GM21737 (cell line): ENCODE data around the gene FAM53A.

Experiments
- ATAC-seq: cut with Tn5 transposase; IDR thresholded peaks from one replicate; pipeline ENCODE4 v1.9.1; 2021; ENCODE audit warnings: mild to moderate bottlenecking, moderate library complexity; ENCODE audit not compliant: unreplicated experiment

The FAM53A gene

DNA sequence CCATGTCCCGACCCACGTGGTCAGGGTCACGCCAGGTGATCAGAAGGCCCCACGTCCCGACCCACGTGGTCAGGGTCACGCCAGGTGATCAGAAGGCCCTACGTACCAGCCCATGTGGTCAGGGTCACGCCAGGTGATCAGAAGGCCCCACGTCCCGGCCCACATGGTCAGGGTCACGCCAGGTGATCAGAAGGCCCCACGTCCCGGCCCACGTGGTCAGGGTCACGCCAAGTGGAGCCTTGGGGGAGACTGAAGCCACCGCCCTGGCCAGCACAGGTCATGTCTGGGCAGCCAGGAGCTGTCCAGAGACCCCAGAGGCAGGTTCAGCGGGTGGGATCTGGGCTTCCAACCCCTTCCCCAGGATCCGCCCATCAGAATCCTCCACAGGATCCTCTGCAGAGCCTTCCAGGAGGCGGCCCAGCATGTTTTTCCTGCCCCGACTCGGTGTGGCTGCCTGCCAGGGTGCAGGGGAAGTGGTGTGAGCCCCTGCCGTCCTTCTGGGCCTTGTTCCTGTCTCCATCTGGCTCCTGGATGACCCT lies 58.4 kb downstream of the FAM53A start:
- no peak for ATAC-seq

DNA sequence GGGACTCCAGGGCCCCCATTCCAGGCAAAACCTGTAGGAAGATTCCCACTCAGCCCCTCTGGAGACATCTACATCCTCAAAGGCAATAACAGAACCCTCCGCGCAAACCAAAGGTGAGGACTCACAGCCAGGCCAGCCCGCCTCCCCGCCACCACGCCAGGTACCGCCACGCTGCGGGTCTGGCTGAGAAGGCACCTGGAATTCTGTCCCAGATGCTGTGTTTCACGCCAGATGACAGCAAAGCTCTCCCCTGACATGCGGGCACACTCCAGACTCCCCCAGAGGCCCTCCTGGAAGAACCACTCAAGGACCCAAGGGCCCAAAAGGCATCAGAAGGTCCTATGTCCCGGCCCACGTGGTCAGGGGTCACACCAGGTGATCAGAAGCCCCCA lies 59.6 kb downstream of the FAM53A start:
- ATAC-seq: no peak

DNA sequence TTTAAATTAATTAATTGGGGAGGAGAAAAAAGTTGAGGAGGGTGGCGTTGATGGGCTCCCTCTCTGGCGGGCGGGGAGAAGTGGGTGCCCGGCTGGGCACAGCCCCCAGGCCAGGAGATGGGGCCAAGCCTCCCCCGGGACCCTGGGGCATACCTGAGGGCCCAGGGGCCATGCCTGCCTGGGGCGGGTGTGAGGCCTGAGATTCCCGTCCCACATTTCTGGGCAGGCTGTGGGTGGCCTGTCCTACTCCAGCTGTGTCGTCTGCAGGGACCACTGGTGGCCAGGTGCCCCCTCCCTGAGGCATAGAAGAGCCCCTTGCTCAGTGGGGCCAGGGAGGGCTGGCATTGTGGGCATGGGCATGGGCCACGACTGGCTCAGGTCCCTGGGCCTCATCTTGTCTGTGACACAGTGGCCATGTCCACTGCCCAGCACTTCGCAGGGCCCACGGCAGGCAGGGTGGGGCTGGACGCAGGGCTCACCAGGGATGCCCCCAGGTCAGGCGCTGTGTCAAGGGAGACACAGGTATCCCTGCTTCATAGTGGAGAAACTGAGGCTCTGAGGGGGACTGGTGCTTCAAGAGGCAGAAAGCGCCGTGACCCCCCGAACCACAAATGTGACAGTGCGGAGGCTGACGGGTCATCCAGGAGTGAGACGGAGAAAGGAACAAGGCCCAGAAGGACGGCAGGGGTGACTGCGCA lies 60.1 kb downstream of the FAM53A start:
- ATAC-seq: no peak

DNA sequence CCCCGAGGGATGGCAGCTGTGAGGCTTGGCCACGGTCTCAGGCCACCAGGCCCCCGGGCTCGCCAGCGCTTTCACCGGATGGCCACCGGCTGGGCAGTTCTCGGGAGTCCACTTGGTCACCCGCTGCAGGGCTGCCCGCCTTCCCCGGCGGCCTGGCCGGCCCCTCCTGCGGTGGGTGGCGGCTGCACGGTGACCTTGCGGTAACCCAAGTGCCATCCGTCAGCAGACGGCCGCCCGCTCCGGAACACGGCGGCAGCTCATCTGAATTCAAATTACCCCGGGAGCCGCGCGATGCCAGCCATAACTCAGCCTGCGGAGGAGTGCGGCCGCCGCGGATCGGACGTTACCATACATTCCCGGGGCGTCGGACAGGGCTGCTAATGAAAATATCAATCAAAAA lies 60.7 kb downstream of the FAM53A start:
- ATAC-seq: no peak

DNA sequence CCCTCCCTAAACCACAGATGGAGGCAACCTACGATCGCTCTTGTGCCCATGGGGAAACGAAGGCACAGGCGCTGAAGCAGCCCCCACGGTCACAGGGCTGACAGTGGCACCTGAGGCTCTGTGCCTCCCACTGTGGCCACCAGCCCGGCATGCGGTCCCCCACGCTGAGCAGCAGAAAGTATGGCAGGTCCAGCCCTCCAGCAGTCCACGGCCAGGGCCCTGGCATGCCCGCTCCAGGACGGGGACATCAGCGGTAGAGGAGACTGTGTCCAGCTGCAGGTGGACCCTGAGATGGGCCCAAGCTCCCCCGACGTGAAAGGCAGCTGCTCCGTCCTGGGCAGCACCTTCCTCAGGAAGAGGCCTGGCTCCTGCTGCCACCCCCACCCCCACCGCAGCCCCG lies 61.2 kb downstream of the FAM53A start:
- no peak for ATAC-seq

DNA sequence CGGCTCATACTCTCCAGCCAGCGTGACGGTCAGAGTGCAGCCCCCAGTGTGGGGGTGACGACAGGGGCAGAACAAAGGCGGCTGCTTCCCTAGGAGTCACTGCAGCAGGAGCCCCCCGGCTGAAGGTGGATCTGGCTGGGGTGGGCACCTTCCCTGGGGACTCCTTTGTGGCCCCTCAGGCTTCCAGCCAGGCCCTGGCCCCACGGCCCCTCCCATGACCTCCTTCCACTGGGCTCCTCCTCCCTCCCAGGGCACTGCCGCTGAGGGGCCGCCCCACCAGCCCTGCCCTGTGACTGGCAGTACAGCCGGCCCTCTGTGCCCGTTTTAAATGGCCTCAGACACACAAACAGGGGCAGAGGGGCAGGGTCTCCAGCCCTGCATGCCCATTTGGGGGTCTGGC lies 61.9 kb downstream of the FAM53A start:
- no peak for ATAC-seq

DNA sequence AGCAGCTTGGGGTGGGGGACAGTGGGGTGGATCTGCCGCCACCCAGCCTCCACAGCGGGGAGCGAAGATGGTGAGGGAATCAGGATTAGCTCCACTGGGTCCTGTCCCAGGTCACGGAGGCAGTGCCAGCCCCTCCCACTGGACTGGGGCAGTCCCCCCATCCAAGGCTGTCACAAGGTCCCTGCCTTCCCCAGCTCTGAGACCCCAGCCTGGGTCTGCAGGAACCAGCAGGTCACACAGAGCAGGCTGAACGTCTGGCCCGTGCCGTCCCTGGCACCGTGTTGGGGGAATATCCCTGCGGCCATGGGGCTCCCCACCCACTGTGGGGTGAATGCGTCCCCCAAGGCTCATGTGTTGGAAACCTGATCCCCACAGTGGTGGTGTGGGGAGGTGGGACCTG lies 62.6 kb downstream of the FAM53A start:
- ATAC-seq: no peak

DNA sequence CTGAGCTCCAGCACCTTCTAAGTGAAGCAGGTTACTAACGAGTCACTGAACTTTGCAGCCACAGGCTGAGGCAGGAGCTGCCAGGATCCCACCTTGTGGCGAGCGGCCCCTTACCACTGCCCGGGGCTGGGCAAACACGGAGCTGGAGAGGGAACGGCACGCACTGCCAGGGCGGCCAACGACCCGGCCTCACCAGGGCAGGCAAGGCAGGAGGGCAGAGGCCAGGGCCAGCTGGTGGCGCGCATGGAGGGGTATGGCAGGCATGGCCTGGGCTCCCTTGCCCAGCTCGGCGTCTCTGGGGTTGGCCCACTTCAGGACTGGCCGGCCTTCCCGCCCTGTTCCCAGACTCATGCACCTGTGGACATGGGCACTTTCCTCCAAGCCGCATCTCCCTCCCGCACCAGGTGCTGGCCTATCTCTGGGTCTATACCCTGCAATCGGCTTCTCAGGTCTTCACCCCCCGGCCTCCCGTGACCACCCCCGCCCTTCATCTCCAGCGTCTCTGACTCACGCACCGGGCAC lies 64.9 kb downstream of the FAM53A start:
- ATAC-seq: no peak

DNA sequence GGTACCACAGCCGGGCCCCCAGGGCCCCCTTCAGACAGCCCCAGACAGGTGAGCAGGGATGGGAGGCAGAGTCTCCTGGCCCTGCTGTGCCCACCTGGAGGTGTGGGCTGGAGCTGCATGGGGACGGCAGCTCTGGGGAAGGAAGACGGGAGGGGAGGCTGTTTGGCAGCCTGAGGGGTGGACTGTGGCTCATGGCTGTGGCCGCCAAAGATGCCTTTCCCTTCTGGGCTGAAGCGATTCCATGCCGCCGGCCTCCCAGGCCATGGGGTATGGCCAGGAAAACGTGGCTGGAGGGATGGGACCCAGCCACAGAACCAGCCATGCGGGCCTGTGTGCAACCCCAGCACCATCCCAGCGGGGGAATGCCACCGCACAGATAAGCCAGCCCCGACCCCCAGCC lies 65.7 kb downstream of the FAM53A start:
- no peak for ATAC-seq

DNA sequence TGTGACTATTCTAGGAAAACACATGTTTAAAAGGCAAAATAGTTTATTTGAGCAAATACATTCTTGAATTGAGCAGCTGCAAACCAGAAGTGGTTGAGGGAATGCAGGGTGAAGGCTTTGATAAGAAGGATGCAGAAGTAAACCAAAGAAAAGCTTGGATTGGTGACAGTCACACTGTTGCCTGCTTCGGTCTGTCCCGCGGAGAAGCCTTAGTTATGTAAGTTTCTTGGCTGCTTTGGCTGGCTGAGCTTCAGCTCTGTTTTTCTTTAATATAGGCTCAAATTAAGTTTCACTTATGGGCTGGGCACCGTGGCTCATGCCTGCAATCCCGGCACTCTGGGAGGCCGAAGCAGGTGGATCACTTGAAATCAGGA lies 67.6 kb downstream of the FAM53A start:
- ATAC-seq: no peak

DNA sequence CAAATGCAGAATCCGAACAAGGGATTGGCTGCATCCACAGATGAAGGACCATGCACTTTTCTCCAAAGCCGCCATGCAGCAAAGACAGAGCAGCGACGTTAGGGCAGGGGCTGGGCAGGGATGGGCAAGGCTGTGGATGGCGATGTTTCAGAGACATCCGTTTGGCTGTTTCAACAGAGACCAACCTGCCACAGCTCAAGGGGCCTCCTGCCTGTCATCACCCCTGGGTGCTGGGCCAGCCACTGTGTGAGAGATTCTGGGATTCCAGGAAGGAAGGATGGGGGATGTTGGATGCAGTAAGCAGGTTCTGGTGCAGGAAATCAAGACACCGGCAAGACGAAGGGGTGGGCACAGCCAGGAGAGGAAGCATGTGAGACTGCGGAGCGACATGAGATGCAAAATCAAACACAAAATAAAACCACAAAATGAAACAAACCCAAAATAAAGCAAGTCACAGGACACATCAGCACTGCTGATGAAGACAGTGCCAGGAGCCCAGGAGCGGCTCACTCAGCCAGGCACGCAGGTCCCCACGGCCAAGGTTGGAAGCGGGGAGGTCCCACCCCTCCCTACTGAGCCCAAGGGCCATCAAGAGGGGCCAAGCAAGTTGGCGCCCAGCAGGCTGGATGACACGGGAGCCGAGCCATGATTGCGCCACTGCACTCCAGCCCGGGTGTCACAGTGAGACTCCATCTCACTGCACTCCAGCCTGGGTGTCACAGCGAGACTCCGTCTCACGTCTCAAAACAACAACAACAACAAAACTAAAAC lies 68.1 kb downstream of the FAM53A start:
- ATAC-seq: no peak

DNA sequence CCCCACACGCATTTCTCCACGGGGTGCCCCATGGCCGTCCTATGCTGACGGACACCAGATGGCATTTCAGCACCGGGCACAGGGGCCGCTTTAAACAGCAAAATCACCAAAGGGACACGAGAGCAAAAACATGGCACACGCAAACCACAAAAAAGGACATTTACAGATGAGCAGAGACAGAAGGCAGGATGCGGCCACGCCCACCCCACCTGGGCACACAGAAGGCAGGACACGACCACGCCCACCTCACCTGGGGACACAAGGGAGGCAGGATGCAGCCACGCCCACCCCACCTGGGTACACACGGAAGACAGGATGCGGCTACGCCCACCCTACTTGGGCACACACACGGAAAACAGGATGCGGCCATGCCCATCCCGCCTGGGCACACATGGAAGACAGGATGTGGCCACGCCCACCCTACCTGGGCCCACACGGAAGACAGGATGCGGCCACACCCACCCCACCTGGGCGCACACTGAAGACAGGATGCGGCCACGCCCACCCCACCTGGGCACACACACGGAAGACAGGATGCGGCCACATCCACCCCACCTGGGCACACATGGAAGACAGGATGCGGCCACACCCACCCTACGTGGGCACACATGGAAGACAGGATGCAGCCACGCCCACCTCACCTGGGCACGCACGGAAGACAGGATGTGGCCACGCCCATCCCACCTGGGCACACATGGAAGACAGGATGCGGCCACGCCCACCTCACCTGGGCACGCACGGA lies 69.1 kb downstream of the FAM53A start:
- no peak for ATAC-seq

DNA sequence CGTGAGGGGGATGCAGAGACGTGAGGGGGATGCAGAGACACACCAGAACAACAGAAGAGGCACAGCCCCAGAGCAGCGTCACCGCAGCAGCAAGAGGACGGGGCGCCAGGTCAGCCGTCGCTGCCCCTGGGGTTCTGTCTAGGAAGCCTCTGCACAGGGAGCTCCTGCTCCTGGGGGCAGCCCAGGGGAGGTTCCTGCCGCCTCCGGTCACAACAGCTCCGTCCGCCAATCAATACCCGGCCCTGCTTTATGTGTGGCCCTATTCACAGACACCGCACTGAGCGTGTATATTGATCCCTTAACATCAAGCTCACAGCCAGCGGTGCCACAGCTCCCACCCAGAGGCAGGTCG lies 69.6 kb downstream of the FAM53A start:
- ATAC-seq: no peak

DNA sequence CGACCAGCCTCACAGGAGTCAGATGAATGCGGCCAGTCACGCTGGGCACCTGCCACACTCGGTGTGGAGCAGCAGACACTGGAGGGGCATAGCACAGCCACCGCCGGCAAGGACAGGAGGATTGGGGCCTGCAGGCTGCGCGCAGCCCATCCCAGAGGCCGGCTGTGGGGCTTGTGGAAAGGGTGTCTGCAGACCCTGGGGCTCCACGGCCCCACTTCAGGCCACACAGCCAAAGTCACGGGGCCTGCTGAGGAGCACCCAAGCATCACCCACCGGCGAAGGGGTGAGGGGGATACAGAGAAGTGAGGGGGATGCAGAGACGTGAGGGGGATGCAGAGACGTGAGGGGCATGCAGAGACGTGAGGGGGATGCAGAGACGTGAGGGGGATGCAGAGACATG lies 70.1 kb downstream of the FAM53A start:
- ATAC-seq: no peak

DNA sequence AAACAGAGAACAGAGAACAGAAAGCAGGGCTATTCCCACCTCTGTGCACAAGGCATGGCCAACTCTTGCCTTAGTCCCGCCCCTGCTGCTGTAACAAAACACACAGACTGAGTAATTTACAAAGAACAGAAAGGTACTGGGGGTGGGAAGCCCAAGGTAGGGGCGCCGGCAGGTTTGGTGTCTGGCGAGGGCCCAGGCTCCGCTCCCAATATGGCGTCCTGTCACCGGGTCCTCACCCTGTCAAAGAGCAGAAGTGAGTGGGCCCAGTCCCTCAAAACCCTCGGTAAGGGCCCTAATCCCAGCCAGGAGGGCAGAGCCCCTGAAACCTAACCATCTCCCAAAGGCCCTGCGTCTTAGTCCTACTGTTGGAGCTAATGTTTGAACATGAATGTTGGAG lies 71.0 kb downstream of the FAM53A start:
- no peak for ATAC-seq

DNA sequence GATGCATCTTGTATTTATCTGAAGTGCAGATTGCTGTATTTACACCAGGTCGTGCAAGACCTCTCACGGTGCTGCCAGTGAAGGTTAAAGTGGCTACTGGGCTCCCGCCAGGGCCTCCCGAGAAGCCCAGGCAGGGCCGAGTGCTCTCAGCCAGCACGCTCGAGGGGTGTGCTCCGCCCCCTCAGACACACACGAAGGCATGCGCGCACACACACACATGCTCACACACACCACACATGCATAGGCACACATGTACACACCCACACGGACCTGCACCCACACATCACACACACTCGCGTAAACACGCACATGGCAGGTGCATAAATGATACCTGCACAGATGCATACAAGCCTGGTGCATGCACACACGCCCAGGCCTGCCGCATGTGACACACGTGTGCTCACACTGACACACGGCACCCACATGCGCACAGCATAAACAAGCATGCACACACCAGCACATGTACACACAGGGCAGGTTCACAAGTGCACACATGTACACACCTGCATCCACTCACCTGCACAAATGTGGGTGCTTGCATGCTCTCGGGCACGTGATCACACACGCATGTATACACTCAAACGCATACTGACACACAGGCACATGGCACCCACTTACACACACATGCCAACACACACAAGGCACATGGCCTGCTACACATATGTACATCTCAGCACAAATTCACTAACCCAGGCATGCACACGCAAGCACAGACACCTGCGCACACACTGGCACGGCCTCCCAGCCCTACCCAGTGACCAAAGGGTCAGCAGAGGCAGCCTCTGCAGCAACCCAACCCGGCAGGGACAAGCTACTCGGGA lies 71.6 kb downstream of the FAM53A start:
- no peak for ATAC-seq

DNA sequence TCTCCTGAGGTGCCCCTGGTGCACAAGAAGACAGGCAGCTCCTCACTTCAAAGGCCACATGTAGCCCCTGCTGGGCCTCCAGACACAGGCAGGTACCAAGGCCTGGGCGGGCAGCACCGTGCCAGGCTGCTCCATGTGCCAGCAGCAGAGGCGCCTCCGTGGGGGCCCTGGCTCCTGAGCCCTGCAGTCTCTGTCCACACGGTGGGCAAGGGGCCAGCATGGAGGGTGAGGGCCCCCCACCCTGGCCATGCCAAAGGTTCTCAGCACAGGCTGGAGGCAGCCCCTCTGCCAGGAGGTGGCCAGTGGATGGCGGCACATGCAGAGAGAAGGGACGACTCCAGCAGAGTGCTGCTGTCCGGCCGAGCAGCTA lies 72.6 kb downstream of the FAM53A start:
- no peak for ATAC-seq

DNA sequence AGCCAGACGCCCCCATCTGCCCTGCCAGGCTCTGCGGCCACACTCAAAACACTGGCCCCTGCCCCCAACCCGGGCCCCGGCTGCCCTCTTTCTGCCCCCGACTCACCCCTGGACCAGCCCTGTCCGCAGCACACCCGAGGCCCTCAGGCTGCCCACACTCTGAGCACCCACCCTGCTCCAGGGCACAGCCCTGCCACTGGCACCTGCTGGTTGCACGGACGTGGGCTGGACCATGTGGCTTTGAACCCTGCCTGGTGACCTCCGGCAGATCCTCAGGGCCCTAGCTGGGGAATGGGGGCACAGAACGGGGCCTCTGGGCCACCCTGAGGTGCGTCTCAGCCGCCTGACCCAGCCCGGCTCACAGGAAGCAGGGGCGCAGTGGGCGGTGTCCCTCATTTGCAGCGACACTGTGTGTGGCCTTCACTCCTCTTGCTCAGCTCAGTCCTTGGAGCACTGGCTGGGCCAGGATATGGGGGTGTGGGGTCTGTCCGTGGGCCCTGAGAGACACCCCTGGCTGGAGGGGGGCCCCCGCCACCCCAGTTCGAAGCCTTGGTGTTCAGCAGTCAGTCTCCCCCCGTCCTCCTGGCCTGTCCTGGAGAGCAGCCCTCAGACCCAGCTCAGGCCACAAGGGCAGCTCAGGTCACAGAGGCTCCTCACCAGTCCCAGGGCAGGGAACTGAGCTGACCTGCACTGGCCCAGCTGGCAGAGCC lies 73.2 kb downstream of the FAM53A start:
- no peak for ATAC-seq

DNA sequence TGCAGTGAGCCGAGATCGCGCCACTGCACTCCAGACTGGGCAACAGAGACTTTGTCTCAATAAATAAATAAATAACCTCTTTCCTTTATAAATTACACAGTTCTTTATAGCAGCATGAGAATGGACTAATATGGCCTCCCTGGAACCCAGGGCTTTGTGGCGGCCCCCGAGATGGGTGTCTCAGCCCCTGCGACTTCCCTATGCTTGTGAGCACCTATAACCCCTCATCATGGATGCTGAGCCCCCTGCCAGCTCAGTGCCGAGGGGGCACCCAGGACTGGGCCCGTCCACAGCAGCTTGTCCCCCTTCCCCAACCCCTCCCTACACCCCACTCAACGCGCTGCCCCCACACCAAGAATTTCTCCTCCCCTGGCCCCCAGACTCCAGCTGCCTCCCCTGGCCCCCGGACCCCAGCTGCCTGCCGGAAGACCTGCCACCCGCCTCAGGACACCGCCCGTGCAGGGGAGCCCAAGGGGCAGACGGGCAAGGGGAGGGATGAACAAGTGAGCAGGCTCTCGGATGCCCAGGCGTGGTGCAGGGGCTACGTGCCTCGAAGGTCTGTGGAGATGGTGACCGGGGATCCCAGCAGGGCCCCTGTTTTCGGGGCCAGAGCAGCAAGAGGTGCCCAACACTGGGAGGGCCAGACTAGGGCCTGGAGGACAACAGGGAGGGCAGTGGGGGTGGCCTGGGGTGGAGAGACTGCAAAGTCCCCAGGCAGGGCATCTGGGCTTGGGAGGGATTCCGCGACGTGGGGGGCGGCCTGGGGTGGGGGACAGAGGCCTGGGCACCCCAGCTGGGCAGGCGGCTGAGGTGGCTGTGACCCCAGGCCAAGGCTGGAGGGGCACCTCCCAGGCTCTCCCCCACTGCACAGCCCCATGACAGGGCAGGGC lies 74.0 kb downstream of the FAM53A start:
- no peak for ATAC-seq
